ENCODE measurements around the gene NLRP4.
"Not testable (repeated sequence)": the region's sequence is repeated elsewhere in the genome, so short reads cannot be mapped to it uniquely, and the experiment has no call there.

The NLRP4 gene

GRCh38 chr19:55898911-55899310 lies 62.6 kb downstream of the NLRP4 start:
- no peak for DNase-seq (ENCODE audit: low spot score)

GRCh38 chr19:55901369-55902079 lies 65.2 kb downstream of the NLRP4 start:
- DNase-seq (ENCODE audit: low spot score) = no peak

GRCh38 chr19:55902080-55902751 lies 65.9 kb downstream of the NLRP4 start:
- DNase-seq (ENCODE audit: low spot score) = no peak

- no peak for DNase-seq (ENCODE audit: low spot score)
Measured at GRCh38 chr19:55907286-55907685, 70.9 kb downstream of the NLRP4 start.

- DNase-seq (ENCODE audit: low spot score) = no peak
Measured at GRCh38 chr19:55907746-55908145, 71.4 kb downstream of the NLRP4 start.

GRCh38 chr19:55909801-55910200 lies 73.5 kb downstream of the NLRP4 start:
- no peak for DNase-seq (ENCODE audit: low spot score)

- no peak for DNase-seq (ENCODE audit: low spot score)
Measured at GRCh38 chr19:55912916-55913315, 76.6 kb downstream of the NLRP4 start.

- DNase-seq (ENCODE audit: low spot score) = no peak
Measured at GRCh38 chr19:55913643-55914268, 77.4 kb downstream of the NLRP4 start.

GRCh38 chr19:55923556-55923955 lies 87.2 kb downstream of the NLRP4 start:
- DNase-seq (ENCODE audit: low spot score) = no peak

GRCh38 chr19:55927991-55928390 lies 91.7 kb downstream of the NLRP4 start:
- no peak for DNase-seq (ENCODE audit: low spot score)

- DNase-seq (ENCODE audit: low spot score) = not testable (repeated sequence)
Measured at GRCh38 chr19:55929258-55929657, 92.9 kb downstream of the NLRP4 start.

GRCh38 chr19:55930996-55931515 lies 94.7 kb downstream of the NLRP4 start:
- DNase-seq (ENCODE audit: low spot score) = no peak
